ENCODE data around the gene C9orf85. TPM values are rescaled to one million over a fixed set of nuclear protein-coding genes. Genes with fewer than 3 reads are reported as not detected.
A peak's percentile ranks its signal among the peaks of the same experiment; 100 is the strongest.

Gene C9orf85
- total RNA-seq, 1 experiment from 2014 or later, result 10.8 TPM

- no peak for DNase-seq (ENCODE audit: low read depth)
These were observed 7.4 kb upstream of the C9orf85 start for GRCh38 chr9:71904076-71904475.

GRCh38 chr9:71908825-71909224 lies 2.6 kb upstream of the C9orf85 start:
- no peak for DNase-seq (ENCODE audit: low read depth)

- DNase-seq (ENCODE audit: low read depth), result peak; percentile 35
These were observed 1.4 kb upstream of the C9orf85 start for GRCh38 chr9:71909887-71910649.

- DNase-seq (ENCODE audit: low read depth), result no peak
These were observed 784 bp upstream of the C9orf85 start for GRCh38 chr9:71910650-71911060.

GRCh38 chr9:71911908-71912335 lies 483 bp downstream of the C9orf85 start:
- peak; percentile 63 for DNase-seq (ENCODE audit: low read depth)

- no peak for DNase-seq (ENCODE audit: low read depth)
These were observed 4.1 kb downstream of the C9orf85 start for GRCh38 chr9:71915495-71915894.

- no peak for DNase-seq (ENCODE audit: low read depth)
These were observed 5.5 kb downstream of the C9orf85 start for GRCh38 chr9:71916834-71917534.

GRCh38 chr9:71918419-71918818 lies 7.0 kb downstream of the C9orf85 start:
- DNase-seq (ENCODE audit: low read depth), result no peak

- no peak for DNase-seq (ENCODE audit: low read depth)
These were observed 9.2 kb downstream of the C9orf85 start for GRCh38 chr9:71920456-71921189.

GRCh38 chr9:71921190-71921814 lies 9.9 kb downstream of the C9orf85 start:
- no peak for DNase-seq (ENCODE audit: low read depth)

- DNase-seq (ENCODE audit: low read depth), result no peak
These were observed 13.1 kb downstream of the C9orf85 start for GRCh38 chr9:71924576-71924975.

GRCh38 chr9:71925834-71926233 lies 14.4 kb downstream of the C9orf85 start:
- no peak for DNase-seq (ENCODE audit: low read depth)

GRCh38 chr9:71928376-71928775 lies 16.9 kb downstream of the C9orf85 start:
- peak; percentile 25 for DNase-seq (ENCODE audit: low read depth)

GRCh38 chr9:71928806-71929205 lies 17.4 kb downstream of the C9orf85 start:
- DNase-seq (ENCODE audit: low read depth), result no peak

GRCh38 chr9:71929223-71929622 lies 17.8 kb downstream of the C9orf85 start:
- DNase-seq (ENCODE audit: low read depth), result peak; percentile 28

- DNase-seq (ENCODE audit: low read depth), result peak; percentile 58
These were observed 18.5 kb downstream of the C9orf85 start for GRCh38 chr9:71929791-71930440.

GRCh38 chr9:71931166-71931565 lies 19.7 kb downstream of the C9orf85 start:
- DNase-seq (ENCODE audit: low read depth), result no peak

GRCh38 chr9:71936066-71936465 lies 24.6 kb downstream of the C9orf85 start:
- no peak for DNase-seq (ENCODE audit: low read depth)

GRCh38 chr9:71937070-71937625 lies 25.7 kb downstream of the C9orf85 start:
- DNase-seq (ENCODE audit: low read depth), result no peak

GRCh38 chr9:71937898-71938297 lies 26.5 kb downstream of the C9orf85 start:
- no peak for DNase-seq (ENCODE audit: low read depth)

GRCh38 chr9:71941060-71941568 lies 29.7 kb downstream of the C9orf85 start:
- DNase-seq (ENCODE audit: low read depth), result no peak
